ENCODE data around the gene CASK.

Gene CASK

DNA sequence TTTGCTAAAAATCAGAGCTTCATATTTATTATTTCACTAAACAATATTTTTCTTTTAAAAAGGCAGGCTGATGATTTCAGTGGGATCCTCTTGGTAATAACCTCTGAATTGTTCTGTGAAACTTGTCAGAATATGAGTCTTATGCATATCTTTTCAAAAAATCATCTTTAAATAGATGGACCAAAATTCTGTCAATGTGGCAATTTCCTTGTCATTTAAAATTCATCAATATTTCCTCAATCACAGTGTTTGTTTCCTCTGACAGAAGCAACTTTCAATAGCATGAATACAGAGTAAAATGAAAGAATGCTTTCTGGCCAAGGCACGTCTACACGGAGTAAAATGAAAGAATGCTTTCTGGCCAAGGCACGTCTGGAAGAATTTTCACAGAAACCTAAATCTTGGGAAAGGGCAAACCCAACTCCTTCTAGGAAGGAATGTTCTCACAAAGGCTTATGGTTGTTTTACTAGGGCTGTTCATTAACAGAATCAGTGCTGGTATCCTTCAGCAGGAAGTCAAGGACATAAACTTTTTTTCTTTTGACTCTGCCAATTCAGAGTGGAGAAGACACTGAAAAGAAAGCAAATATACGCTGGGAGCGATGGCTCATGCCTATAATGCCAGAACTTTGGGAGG is 333.6 kb downstream of the CASK start:
- Histone ChIP-seq H3K4me1 (no peaks in the 10 kb centered on the region), H3K27me3 (ENCODE audit: control insufficient read depth, insufficient read depth, low read length) (no peaks in the 10 kb centered on the region), H3K9ac (no peak overlapping the region), H3K27ac (no peak overlapping the region), H3K4me3 (ENCODE audit: low read depth, low read length) (no peak overlapping the region), H2AFZ (no peak overlapping the region), H3K4me2 (ENCODE audit: low read length) (no peak overlapping the region), H3K9me3 (ENCODE audit: control insufficient read depth, low read length) (no peaks in the 10 kb centered on the region), H3K36me3 (ENCODE audit: control insufficient read depth, insufficient read depth, low read length) (no peaks in the 10 kb centered on the region), H3K79me2 (no peaks in the 10 kb centered on the region)
- TF ChIP-seq, protein P1, sequence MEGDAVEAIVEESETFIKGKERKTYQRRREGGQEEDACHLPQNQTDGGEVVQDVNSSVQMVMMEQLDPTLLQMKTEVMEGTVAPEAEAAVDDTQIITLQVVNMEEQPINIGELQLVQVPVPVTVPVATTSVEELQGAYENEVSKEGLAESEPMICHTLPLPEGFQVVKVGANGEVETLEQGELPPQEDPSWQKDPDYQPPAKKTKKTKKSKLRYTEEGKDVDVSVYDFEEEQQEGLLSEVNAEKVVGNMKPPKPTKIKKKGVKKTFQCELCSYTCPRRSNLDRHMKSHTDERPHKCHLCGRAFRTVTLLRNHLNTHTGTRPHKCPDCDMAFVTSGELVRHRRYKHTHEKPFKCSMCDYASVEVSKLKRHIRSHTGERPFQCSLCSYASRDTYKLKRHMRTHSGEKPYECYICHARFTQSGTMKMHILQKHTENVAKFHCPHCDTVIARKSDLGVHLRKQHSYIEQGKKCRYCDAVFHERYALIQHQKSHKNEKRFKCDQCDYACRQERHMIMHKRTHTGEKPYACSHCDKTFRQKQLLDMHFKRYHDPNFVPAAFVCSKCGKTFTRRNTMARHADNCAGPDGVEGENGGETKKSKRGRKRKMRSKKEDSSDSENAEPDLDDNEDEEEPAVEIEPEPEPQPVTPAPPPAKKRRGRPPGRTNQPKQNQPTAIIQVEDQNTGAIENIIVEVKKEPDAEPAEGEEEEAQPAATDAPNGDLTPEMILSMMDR (IDR thresholded peaks at IDR 0.05), result no peak

DNA sequence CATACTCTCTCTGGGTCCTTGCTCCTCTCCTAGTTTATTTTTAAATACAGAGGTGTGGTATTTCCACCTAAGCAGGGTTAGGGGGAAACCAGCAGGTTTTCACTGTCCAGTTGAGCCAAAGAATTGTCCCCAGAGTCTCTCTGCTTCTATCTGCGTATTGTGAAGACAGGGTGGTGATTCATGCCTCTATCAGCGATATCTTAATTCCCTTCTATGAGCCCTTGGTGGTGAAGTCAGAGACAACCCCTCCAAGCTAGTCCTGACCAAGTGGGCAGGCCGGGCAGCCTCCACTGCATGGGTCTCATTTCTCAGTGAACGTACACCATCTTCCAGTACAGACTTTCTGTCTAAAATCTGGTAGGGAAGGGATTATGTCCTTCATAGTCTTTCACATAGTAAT is 335.1 kb downstream of the CASK start:
- Histone ChIP-seq H3K27me3 (ENCODE audit: control insufficient read depth, insufficient read depth, low read length) (no peaks in the 10 kb centered on the region), H3K79me2 (no peaks in the 10 kb centered on the region), H3K4me2 (ENCODE audit: low read length) (no peak overlapping the region), H3K4me3 (ENCODE audit: low read depth, low read length) (no peak overlapping the region), H3K36me3 (ENCODE audit: control insufficient read depth, insufficient read depth, low read length) (no peaks in the 10 kb centered on the region), H2AFZ (no peak overlapping the region), H3K9ac (no peak overlapping the region), H3K27ac (no peak overlapping the region), H3K9me3 (ENCODE audit: control insufficient read depth, low read length) (no peaks in the 10 kb centered on the region), H3K4me1 (no peaks in the 10 kb centered on the region)
- TF ChIP-seq, protein P1 (IDR thresholded peaks at IDR 0.05), result no peak

DNA sequence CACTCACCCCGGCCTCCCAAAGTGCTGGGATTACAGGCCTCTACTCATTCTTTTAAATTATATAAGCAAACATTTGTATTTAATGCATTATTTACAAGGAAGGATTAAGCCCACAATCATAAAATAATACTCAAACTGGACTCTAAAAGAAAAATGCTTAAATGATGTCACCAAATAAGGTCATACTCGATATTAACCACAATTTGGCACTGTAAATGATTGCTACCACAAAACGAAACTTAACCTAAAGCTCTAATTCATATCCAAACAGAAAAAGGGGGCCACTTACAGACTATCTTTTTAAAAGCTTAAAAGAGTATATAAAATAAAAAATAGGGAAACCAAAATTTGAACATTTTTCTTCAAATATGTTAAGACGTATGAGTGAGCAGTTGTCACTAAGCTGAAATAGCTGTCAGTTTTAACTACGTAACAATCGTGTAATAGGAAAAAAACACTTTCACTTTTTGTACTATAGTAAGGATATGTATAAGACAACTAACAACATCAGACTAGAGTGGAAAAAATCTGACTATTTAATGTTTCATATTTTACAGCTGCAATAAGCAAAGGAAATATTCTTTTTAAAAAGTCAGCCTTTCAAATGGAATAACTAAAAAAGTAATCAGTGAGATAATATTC is 342.8 kb downstream of the CASK start:
- Histone ChIP-seq H2AFZ (no peak overlapping the region), H3K36me3 (ENCODE audit: control insufficient read depth, insufficient read depth, low read length) (no peaks in the 10 kb centered on the region), H3K27ac (no peak overlapping the region), H3K79me2 (no peaks in the 10 kb centered on the region), H3K27me3 (ENCODE audit: control insufficient read depth, insufficient read depth, low read length) (no peaks in the 10 kb centered on the region), H3K9me3 (ENCODE audit: control insufficient read depth, low read length) (no peaks in the 10 kb centered on the region), H3K4me1 (no peaks in the 10 kb centered on the region), H3K9ac (no peak overlapping the region), H3K4me2 (ENCODE audit: low read length) (no peak overlapping the region), H3K4me3 (ENCODE audit: low read depth, low read length) (no peak overlapping the region)
- TF ChIP-seq, protein P1 (IDR thresholded peaks at IDR 0.05), result no peak

DNA sequence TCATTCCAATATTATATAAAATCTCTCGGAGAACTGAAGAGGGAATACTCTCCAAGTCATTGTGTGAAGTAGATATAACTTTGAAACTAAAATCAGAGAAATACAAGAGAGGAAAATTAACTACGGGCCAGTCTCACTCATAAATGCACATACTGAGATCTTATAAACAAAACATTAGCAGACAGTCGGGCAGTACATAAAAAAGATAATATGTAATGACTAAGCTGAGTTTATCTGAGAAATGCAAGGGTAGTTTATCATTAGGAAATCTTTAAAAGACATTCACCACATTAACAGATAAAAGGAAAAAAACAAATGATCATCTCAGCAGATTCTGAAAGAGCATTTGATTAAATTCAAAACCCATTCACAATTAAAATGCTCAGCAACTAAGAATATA is 359.5 kb downstream of the CASK start:
- Histone ChIP-seq H3K27ac (no peak overlapping the region), H3K27me3 (ENCODE audit: control insufficient read depth, insufficient read depth, low read length) (no peaks in the 10 kb centered on the region), H2AFZ (no peak overlapping the region), H3K9me3 (ENCODE audit: control insufficient read depth, low read length) (no peaks in the 10 kb centered on the region), H3K4me1 (no peaks in the 10 kb centered on the region), H3K79me2 (no peaks in the 10 kb centered on the region), H3K4me2 (ENCODE audit: low read length) (no peak overlapping the region), H3K9ac (no peak overlapping the region), H3K36me3 (ENCODE audit: control insufficient read depth, insufficient read depth, low read length) (no peaks in the 10 kb centered on the region), H3K4me3 (ENCODE audit: low read depth, low read length) (no peak overlapping the region)
- TF ChIP-seq, protein P1 (IDR thresholded peaks at IDR 0.05), result no peak

DNA sequence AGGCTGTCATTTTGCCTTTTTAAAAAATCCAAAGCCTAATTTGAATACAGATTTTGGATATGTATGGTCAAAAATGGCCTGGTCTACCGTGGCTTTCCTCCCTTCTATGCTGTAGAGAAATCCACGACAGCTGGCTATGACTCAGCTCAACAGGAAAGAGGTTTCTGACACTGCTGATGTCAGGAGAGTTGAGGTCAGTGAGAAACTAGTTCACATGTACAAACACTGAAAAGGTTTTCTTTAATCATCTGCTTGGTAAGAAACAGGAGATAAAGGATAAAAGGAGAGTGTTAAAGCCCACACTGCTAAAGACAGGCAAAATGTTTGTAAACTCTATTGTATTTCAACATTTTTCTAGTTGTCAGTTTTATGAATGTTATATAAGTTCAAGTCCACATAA is 362.3 kb downstream of the CASK start:
- H3K9ac ChIP-seq, result no peak overlapping the region
- H3K27ac ChIP-seq, result no peak overlapping the region
- H3K4me2 ChIP-seq (ENCODE audit: low read length), result no peak overlapping the region
- no peaks in the 10 kb centered on the region for H3K79me2 ChIP-seq
- no peak overlapping the region for H2AFZ ChIP-seq
- TF ChIP-seq, protein P1 (IDR thresholded peaks at IDR 0.05), result no peak
- no peak overlapping the region for H3K4me3 ChIP-seq (ENCODE audit: low read depth, low read length)
- no peaks in the 10 kb centered on the region for H3K27me3 ChIP-seq (ENCODE audit: control insufficient read depth, insufficient read depth, low read length)
- H3K4me1 ChIP-seq, result no peaks in the 10 kb centered on the region
- no peaks in the 10 kb centered on the region for H3K9me3 ChIP-seq (ENCODE audit: control insufficient read depth, low read length)
- no peaks in the 10 kb centered on the region for H3K36me3 ChIP-seq (ENCODE audit: control insufficient read depth, insufficient read depth, low read length)

Data from parathyroid adenoma (tissue), 2 donors.